GM21825 (cell line): ENCODE results near the gene NPAS3.
"Not testable (repeated sequence)": the region's sequence is repeated elsewhere in the genome, so short reads cannot be mapped to it uniquely, and the experiment has no call there.

Experiments used
- ATAC-seq: cut with Tn5 transposase; IDR thresholded peaks from one replicate; pipeline ENCODE4 v1.9.1; 2021; ENCODE audit warnings: mild to moderate bottlenecking, moderate library complexity; ENCODE audit not compliant: unreplicated experiment

The NPAS3 gene

DNA sequence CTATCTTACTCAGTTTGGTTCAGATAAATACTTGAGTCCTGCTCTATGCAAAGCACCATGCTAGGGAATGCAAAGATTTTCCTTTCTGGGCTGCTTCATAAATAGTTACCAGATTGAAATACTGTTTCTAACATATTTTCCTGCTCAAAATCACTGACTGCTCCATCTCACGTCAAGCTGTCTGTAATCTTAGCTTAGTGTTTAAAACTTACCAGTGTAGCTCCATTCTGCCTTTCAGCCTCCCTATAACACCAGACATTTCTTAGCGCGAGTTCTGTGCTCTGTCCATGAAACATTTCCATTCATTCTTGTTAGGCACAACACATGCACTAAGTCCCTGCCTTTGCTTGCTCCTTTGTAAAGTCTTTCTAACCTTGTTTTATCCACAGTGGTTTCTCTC is 129.4 kb downstream of the NPAS3 start:
- ATAC-seq: no peak

GRCh38 chr14:33068626-33069025 is 129.9 kb downstream of the NPAS3 start:
- no peak for ATAC-seq

DNA sequence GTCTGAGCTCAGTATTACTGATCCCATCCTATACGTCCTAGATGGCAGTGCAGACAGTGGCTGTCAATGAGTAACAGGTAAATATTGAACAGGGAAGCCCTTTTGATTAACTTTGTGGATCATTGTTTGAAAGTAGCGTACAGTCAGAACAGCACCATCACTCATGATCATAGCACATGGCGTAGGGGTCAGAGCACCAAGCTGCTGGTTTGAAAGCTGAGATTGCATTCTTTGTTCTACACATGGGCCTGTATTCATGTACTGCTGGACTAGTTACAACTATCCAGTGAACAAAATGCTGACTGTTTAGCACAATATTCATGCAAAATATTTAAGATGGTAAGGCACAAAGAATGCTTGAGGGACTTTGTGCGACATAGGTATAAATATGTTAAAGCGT is 131.8 kb downstream of the NPAS3 start:
- no peak for ATAC-seq

- no peak for ATAC-seq
Observed at GRCh38 chr14:33073023-33073422, 134.3 kb downstream of the NPAS3 start.

- no peak for ATAC-seq
Observed at GRCh38 chr14:33081259-33081658, 142.6 kb downstream of the NPAS3 start.

GRCh38 chr14:33085799-33086198 is 147.1 kb downstream of the NPAS3 start:
- ATAC-seq: no peak

DNA sequence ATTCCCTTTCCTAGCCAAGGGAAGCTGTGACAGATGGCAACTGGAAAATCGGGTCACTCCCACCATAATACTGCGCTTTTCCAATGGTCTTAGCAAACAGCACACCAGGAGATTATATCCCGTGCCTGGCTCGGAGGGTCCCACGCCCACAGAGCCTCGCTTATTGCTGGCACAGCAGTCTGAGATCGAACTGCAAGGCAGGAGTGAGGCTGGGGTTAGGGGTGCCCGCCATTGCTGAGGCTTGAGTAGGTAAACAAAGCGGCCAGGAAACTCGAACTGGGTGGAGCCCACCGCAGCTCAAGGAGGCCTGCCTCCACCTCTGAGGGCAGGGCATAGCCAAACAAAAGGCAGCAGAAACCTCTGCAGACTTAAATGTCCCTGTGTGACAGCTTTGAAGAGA is 149.6 kb downstream of the NPAS3 start:
- ATAC-seq: not testable (repeated sequence)

DNA sequence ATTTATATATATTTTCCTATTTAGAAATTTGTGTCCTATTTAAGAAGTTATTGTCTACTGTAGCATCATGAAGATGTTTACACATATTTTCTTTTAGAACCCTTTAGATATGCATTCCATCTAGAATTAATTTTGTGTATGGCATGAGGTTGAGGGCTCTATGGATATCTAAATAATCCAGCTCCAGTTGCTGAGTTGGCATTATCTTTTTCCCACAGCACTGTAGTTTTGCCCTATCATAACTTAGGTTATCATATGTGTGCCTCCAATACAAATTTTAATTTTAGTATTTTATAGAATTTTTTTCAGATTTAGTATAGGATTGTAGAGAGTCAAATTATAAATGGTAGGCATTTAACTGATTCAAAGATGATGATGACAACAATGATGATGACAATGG is 159.3 kb downstream of the NPAS3 start:
- no peak for ATAC-seq

DNA sequence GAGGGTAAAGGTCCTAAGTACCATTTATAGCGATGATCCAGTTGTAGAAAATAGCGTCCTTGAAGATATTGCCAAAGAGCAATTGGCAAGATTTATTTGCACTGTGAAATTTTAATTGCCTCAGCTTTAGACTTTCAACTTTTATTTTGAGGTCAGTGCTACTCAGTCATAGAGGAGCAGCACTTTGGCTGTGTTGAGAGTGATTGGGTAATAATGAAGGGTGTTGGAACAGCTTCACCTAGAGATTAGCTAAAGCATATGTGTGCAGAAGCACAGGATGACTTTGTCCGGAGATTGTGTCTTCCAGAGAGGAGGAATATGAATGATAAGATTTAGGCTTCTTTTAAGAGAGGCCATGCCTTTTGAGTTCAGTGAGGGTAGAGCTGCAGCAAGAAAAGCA is 164.8 kb downstream of the NPAS3 start:
- no peak for ATAC-seq

DNA sequence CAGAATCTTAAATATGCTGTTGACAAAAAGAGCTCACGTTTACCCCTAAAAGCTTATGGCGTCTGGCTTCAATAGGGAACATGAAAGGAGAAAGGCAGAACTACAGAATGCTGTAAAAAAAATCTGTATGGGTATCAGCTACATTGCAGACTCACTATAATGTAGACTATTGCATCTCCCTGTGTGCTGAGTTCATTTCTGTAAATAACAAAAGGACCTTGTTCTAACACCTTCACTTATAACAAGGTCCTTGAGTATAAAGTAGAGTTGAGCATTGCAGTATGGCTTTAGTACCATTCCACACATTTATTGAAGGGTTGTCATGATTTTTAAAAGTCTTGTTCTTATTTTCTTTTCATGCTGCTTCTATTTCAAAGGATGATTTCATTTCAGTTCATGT is 165.3 kb downstream of the NPAS3 start:
- ATAC-seq: no peak

DNA sequence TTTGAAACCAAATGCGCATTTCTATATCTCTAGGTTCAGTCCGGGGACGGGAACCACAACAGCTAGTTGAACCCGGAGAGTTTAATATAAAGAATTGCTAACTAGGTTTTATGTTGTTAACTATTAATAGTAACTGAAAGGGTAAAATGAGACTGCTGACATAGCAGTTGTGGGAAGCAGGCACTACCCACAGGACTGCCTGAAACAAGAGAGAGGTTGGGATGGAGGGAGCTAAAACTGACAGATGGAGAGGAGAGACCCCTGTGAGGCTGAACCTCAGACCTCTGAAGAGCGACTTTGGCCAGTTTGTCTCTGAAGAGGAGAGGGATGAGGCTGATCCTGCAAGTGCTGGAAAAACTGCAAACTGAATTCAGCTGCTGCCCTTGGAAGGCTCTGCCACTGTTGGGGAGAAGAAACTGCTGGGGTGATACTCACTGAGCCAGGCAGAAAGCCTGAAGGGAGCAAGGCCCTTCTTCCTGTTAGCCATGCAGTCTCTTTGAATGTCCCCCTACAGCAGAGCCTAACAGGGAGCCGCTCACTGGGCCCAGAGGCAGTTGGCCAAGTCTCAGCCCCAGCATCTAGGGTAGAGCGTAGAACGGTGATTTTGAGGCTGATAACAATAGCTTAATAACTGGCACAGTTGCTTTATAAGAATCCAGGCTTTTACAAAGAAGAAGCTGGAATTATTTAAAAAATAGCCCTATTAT is 172.2 kb downstream of the NPAS3 start:
- no peak for ATAC-seq

- no peak for ATAC-seq
Observed at GRCh38 chr14:33114331-33114730, 175.7 kb downstream of the NPAS3 start.

DNA sequence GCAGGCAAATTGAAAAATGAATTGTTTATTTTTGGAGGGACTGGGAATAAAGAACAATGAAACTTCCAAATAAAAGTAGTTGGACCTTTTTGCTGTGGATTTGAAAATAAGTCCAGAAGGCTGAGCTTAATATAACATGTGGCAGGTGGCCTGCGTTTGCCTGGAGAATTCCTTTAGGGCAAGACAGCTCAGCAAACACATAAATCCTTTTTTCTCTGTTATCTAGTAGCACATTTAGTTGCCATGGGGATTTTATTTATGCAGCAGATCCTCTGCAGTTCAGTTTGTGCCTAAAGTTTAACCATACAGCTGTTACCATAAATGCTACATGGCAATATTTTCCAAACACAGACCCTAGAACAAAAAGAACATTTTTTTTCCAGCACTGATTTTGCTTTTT is 180.0 kb downstream of the NPAS3 start:
- ATAC-seq: no peak

GRCh38 chr14:33120341-33120740 is 181.7 kb downstream of the NPAS3 start:
- no peak for ATAC-seq

DNA sequence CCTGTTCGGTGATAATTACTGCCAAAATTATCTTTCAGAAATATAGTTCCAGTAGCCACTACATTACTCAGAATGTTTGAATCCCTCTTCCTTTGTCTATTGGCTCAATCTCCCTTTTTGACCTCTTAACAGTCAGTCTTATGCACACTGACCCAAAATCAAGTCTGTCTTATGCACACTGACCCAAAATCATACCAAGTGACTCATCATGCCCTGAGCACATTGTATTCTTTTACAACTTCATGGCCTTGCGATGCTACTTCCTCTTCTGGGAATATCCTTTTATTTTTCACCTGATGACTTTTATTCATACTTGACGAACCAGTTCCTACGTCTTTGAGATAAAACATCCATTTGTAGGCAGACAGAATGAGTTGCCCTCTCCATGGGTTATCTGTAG is 182.3 kb downstream of the NPAS3 start:
- no peak for ATAC-seq

- no peak for ATAC-seq
Observed at GRCh38 chr14:33123281-33123680, 184.6 kb downstream of the NPAS3 start.

DNA sequence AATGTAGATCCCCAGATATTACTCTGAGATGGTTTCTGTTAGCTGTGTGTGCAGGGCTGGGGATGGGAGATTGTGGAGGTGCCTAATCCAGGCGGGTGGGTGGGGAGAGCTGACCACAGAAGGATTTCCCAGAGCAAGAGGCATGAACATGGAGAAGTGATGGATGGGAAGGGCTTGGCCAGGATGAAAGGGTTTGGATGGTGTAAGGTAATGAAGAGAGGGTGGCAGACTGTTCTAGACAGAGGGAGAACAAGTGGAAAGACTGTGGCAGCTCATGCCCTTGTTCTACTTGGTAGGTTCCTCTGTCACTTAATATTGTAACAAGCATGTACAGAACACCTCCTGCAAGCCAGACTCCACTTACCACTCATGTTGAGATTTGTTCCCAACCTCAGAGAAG is 187.8 kb downstream of the NPAS3 start:
- ATAC-seq: no peak

DNA sequence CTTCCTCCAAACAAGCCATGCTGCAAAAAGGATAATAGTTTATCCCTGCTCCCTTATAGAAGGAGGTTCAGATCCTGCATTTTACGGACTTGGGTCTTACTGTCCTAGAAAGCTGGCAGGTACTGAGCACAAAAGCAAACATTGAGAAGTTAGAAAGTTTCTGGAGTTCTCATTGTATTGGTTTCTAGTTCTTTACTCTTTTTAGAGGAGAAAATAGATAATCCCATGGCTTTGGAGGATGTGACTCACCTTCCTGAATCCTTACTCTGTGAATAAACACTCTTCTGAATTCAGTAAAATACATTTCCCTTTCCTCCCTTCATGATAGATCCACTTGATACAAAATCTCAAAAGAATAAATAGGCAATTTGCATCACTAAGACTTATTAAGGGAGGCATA is 188.9 kb downstream of the NPAS3 start:
- no peak for ATAC-seq

DNA sequence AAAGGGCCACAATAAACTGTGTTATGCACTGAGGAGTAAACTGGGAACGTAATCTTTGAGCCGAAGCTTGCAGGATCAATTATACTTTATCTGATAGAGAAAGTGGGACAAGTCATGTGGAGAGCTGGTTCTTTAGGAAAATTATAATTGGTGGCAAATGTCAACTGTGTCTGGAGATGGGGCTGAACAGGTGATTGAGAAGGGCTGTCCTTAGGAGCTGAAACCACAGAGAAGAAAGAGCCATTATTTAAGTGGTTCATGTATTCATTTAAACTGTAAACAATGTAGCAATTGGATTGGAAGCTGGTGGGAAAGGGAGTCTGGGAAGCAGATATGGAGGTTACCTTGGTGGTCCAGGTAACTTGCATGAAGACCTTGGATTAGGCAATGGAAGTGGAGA is 193.1 kb downstream of the NPAS3 start:
- no peak for ATAC-seq

- ATAC-seq: no peak
Observed at GRCh38 chr14:33134162-33134561, 195.5 kb downstream of the NPAS3 start.

DNA sequence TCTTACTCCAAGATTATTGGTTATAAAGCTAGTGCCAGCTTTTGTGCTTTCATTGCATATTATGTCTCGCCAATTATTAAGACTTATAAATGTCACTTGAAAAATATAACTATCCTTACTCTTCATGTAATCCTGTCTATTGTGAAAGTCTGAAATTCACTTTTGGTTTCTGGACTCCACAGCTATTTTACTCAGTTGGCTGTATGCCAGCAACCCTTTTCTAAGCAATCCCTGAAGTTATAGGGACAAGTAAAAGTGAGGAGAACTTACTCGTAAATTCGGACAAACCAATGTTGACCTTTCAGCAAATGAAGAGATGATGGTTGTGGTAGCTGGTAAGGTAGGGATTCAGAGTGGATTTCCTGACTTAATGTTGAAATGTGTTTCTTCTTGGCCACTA is 196.3 kb downstream of the NPAS3 start:
- no peak for ATAC-seq

DNA sequence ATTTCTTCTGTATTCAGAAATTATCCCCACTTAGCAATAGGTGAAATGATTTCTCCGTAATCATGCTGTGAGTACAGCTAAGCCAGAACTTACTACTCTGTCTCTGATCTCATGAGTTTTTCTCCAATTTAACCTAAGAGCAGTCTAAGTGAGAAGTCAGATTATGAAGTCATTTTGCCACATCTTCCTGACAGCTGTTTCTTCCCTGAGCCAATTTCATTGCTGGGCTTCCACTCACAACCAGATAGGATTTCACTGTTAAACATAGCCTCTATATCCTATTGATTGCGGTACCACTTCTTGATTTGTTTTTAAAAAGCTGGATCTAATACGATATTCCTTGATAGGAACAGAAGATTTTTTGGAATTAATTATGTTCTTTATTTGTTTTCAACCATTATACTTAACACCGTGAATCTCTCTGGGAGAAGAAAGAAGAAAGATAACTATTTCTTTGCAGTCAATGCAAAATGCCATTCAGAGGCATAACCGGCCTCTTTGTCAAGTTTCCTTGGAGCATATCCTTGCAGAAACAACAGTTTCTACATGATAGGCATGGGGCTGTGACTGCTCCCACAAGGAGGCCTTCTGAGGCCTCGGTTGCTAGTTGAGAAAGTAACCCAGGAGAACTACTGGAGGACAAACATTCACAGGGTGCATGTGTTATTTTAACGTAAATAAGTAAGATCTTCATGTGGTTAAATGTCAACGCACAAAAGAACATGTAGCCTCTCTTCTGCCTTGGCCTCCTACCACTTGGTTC is 212.2 kb downstream of the NPAS3 start:
- no peak for ATAC-seq

- ATAC-seq: no peak
Observed at GRCh38 chr14:33163109-33163508, 224.4 kb downstream of the NPAS3 start.
